Measurements from ENCODE around the gene LPP. TPM values are rescaled to one million over a fixed set of nuclear protein-coding genes. Genes with fewer than 3 reads are reported as not detected.

Gene LPP
- total RNA-seq, 1 donor from 2014 or later: 222 TPM

GRCh38 chr3:188760408-188760807 is 606.5 kb downstream of the LPP start:
- Mint-ChIP-seq H3K9me3 (ENCODE audit: unreplicated experiment) (no peaks in the 10 kb centered on the region), H3K27ac (ENCODE audit: unreplicated experiment) (no peak overlapping the region), H3K36me3 (ENCODE audit: low read depth, unreplicated experiment) (peaks cover 7% of the 10 kb centered on the region), H3K27me3 (ENCODE audit: low read depth, unreplicated experiment) (no peaks in the 10 kb centered on the region), H3K4me1 (ENCODE audit: low read depth, unreplicated experiment) (peaks cover 30% of the 10 kb centered on the region), H3K4me3 (ENCODE audit: unreplicated experiment) (no peak overlapping the region)
- Histone ChIP-seq H4K20me1 (ENCODE audit: insufficient read depth, low read length) (peaks cover 28% of the 10 kb centered on the region), H3K4me2 (ENCODE audit: low read length) (no peak overlapping the region), H3K9ac (ENCODE audit: low read length) (no peak overlapping the region), H2AFZ (ENCODE audit: low read depth, low read length) (no peak overlapping the region), H3K9me3 (ENCODE audit: insufficient read depth, low read depth, low read length) (no peaks in the 10 kb centered on the region), H3K79me2 (ENCODE audit: insufficient read depth, low read length) (peaks cover 16% of the 10 kb centered on the region), H3K27me3 (ENCODE audit: insufficient read depth, low read length) (no peaks in the 10 kb centered on the region), H3K36me3 (ENCODE audit: insufficient read depth, low read length) (peaks cover 4% of the 10 kb centered on the region), H3K27ac (ENCODE audit: low read depth, low read length) (no peak overlapping the region), H3K4me1 (ENCODE audit: insufficient read depth, low read length) (peaks cover 3% of the 10 kb centered on the region), H3K4me3 (ENCODE audit: insufficient read depth, low read depth, low read length) (no peak overlapping the region)
- peak; percentile 76 for DNase-seq (ENCODE audit: low read depth)
- FAIRE-seq: peak; percentile 13
- TF ChIP-seq EZH2 (IDR thresholded peaks at IDR 0.05; ENCODE audit: insufficient read depth, low read length) (no peak), CTCF (IDR thresholded peaks at IDR 0.05; ENCODE audit: insufficient read depth, low read depth, low read length) (no peak)

DNA sequence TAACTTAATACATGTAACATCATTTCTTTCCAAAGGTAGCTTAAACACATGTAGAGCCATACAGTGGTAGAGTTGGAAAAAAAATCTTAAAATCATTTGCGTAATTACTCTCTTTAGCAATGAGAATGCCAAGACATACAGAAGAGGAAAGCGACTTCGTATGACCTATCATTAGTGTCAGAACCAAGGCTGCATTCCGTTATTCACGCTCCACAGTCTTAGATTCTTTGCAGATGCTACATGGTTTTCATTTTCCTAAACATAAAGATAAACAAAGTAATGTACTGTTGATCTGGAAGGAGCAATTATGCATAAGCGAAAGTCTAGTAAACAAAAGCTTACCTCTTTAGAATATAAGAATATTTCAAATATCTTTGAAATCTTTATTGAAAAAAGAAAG is 607.5 kb downstream of the LPP start:
- Mint-ChIP-seq H3K36me3 (ENCODE audit: low read depth, unreplicated experiment) (peaks cover 7% of the 10 kb centered on the region), H3K4me3 (ENCODE audit: unreplicated experiment) (no peak overlapping the region), H3K4me1 (ENCODE audit: low read depth, unreplicated experiment) (peaks cover 32% of the 10 kb centered on the region), H3K9me3 (ENCODE audit: unreplicated experiment) (no peaks in the 10 kb centered on the region), H3K27me3 (ENCODE audit: low read depth, unreplicated experiment) (no peaks in the 10 kb centered on the region), H3K27ac (ENCODE audit: unreplicated experiment) (no peak overlapping the region)
- Histone ChIP-seq H2AFZ (ENCODE audit: low read depth, low read length) (no peak overlapping the region), H3K79me2 (ENCODE audit: insufficient read depth, low read length) (peaks cover 16% of the 10 kb centered on the region), H3K27me3 (ENCODE audit: insufficient read depth, low read length) (no peaks in the 10 kb centered on the region), H3K4me1 (ENCODE audit: insufficient read depth, low read length) (peaks cover 3% of the 10 kb centered on the region), H3K36me3 (ENCODE audit: insufficient read depth, low read length) (peaks cover 4% of the 10 kb centered on the region), H3K27ac (ENCODE audit: low read depth, low read length) (no peak overlapping the region), H3K9me3 (ENCODE audit: insufficient read depth, low read depth, low read length) (no peaks in the 10 kb centered on the region), H4K20me1 (ENCODE audit: insufficient read depth, low read length) (peaks cover 25% of the 10 kb centered on the region), H3K4me3 (ENCODE audit: insufficient read depth, low read depth, low read length) (no peak overlapping the region), H3K9ac (ENCODE audit: low read length) (no peak overlapping the region), H3K4me2 (ENCODE audit: low read length) (no peak overlapping the region)
- TF ChIP-seq EZH2 (IDR thresholded peaks at IDR 0.05; ENCODE audit: insufficient read depth, low read length) (no peak), CTCF (IDR thresholded peaks at IDR 0.05; ENCODE audit: insufficient read depth, low read depth, low read length) (no peak)
- DNase-seq (ENCODE audit: low read depth): no peak
- no peak for FAIRE-seq

DNA sequence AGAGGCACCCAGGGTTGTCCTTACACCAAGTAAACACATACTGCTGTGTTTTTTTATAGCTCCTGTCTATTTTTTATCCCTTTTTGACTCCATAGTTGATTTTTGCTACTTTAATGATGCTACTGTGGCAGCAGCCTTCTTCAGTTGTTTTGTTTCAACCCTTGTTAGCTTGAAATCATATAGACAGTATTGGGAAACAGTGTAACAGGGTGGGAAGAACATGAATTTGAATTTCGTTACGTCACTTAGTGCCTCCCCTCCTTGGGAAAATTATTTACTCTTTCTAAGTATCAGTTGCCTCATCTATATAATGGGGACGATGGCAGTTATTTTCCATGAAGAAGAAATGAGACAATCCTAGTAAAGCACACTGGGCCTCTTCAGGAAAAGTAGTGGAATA is 608.0 kb downstream of the LPP start:
- peaks cover 12% of the 10 kb centered on the region for H3K79me2 ChIP-seq (ENCODE audit: insufficient read depth, low read length)
- H3K4me2 ChIP-seq (ENCODE audit: low read length): no peak overlapping the region
- H3K9me3 ChIP-seq (ENCODE audit: insufficient read depth, low read depth, low read length): no peaks in the 10 kb centered on the region
- H2AFZ ChIP-seq (ENCODE audit: low read depth, low read length): no peak overlapping the region
- H3K27me3 Mint-ChIP-seq (ENCODE audit: low read depth, unreplicated experiment): no peaks in the 10 kb centered on the region
- FAIRE-seq: no peak
- peaks cover 4% of the 10 kb centered on the region for H3K36me3 ChIP-seq (ENCODE audit: insufficient read depth, low read length)
- no peak overlapping the region for H3K27ac ChIP-seq (ENCODE audit: low read depth, low read length)
- no peak for TF ChIP-seq CTCF (IDR thresholded peaks at IDR 0.05; ENCODE audit: insufficient read depth, low read depth, low read length)
- no peak for TF ChIP-seq EZH2 (IDR thresholded peaks at IDR 0.05; ENCODE audit: insufficient read depth, low read length)
- H3K9ac ChIP-seq (ENCODE audit: low read length): no peak overlapping the region
- H3K9me3 Mint-ChIP-seq (ENCODE audit: unreplicated experiment): no peaks in the 10 kb centered on the region
- no peak overlapping the region for H3K4me3 Mint-ChIP-seq (ENCODE audit: unreplicated experiment)
- no peaks in the 10 kb centered on the region for H3K27me3 ChIP-seq (ENCODE audit: insufficient read depth, low read length)
- H3K4me1 Mint-ChIP-seq (ENCODE audit: low read depth, unreplicated experiment): peaks cover 33% of the 10 kb centered on the region
- H3K36me3 Mint-ChIP-seq (ENCODE audit: low read depth, unreplicated experiment): peaks cover 7% of the 10 kb centered on the region
- H4K20me1 ChIP-seq (ENCODE audit: insufficient read depth, low read length): peaks cover 20% of the 10 kb centered on the region
- no peak overlapping the region for H3K4me3 ChIP-seq (ENCODE audit: insufficient read depth, low read depth, low read length)
- DNase-seq (ENCODE audit: low read depth): no peak
- H3K27ac Mint-ChIP-seq (ENCODE audit: unreplicated experiment): no peak overlapping the region
- peaks cover 3% of the 10 kb centered on the region for H3K4me1 ChIP-seq (ENCODE audit: insufficient read depth, low read length)
